RWPE2 (cell line): ENCODE results near the gene RUNX3.
A peak's percentile ranks its signal among the peaks of the same experiment; 100 is the strongest.

Experiments
- ATAC-seq: fragments of 200-7000 bp; cut with Tn5 transposase; 3 replicates; pipeline ENCODE4 v1.9.1; 2021; ENCODE audit warnings: low read depth
- DNase-seq: peaks from one replicate; pipeline ENCODE4 v3.0.0-alpha.2; 2020; ENCODE audit warnings: low spot score
- H3K27ac ChIP-seq: fragments of 450-650 bp; 2 replicates; pipeline ENCODE4 v1.5.1; 2017; ENCODE audit warnings: mild to moderate bottlenecking; ENCODE audit not compliant: poor library complexity, severe bottlenecking
- H3K27me3 ChIP-seq: fragments of 250-450 bp; sonication (Bioruptor Pico); 2 replicates; pipeline ENCODE4 v1.5.1; 2021; ENCODE audit warnings: mild to moderate bottlenecking, moderate library complexity; ENCODE audit not compliant: insufficient read depth, poor library complexity, severe bottlenecking
- H3K36me3 ChIP-seq: fragments of 250-450 bp; sonication (Bioruptor Pico); 2 replicates; pipeline ENCODE4 v1.5.1; 2020; ENCODE audit warnings: low read depth, mild to moderate bottlenecking, moderate library complexity
- H3K4me1 ChIP-seq: fragments of 250-450 bp; sonication (Bioruptor Pico); 2 replicates; pipeline ENCODE4 v1.5.1; 2021; ENCODE audit warnings: mild to moderate bottlenecking, moderate library complexity; ENCODE audit not compliant: insufficient read depth, poor library complexity, severe bottlenecking
- H3K4me3 ChIP-seq: fragments of 250-450 bp; sonication (Bioruptor Pico); 2 replicates; pipeline ENCODE4 v1.5.1; 2021; ENCODE audit warnings: mild to moderate bottlenecking, moderate library complexity; ENCODE audit not compliant: severe bottlenecking
- H3K9me3 ChIP-seq: fragments of 250-450 bp; sonication (Bioruptor Pico); 2 replicates; pipeline ENCODE4 v1.5.1; 2021; ENCODE audit warnings: mild to moderate bottlenecking, moderate library complexity; ENCODE audit not compliant: severe bottlenecking
- TF ChIP-seq, protein P1 (sequence below): fragments of 450-650 bp; IDR thresholded peaks from one replicate; pipeline ENCODE4 v1.5.1; 2017; ENCODE audit warnings: mild to moderate bottlenecking, moderate library complexity; ENCODE audit not compliant: poor library complexity, severe bottlenecking

RUNX3 gene

DNA sequence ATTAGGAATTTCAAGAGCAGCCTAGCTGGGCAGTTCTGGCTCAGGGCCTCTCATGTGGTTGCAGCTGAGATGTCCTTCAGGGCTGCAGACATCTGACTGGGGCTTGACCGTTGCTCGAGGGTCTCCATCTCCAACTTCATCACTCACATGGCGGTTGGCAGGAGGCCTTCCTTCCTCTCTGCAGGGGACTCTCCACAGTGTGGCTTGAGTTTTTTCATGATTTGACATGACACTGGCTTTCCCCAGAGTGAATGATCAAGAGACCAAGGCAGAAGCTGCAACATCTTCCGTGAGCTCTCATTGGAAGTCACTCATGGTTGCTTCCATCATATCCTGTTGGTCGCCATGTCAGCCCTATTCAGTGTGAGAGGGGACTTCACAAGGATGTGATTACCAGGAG, 74.6 kb downstream of the RUNX3 start:
- DNase-seq (no peak), ATAC-seq (no peak; the same call in 2 of the 3 replicates)
- Histone ChIP-seq H3K4me3 (no peak overlapping the region), H3K27ac (no peak overlapping the region), H3K4me1 (no peaks in the 10 kb centered on the region), H3K9me3 (no peaks in the 10 kb centered on the region), H3K36me3 (no peaks in the 10 kb centered on the region), H3K27me3 (no peaks in the 10 kb centered on the region)
- TF ChIP-seq, protein P1, sequence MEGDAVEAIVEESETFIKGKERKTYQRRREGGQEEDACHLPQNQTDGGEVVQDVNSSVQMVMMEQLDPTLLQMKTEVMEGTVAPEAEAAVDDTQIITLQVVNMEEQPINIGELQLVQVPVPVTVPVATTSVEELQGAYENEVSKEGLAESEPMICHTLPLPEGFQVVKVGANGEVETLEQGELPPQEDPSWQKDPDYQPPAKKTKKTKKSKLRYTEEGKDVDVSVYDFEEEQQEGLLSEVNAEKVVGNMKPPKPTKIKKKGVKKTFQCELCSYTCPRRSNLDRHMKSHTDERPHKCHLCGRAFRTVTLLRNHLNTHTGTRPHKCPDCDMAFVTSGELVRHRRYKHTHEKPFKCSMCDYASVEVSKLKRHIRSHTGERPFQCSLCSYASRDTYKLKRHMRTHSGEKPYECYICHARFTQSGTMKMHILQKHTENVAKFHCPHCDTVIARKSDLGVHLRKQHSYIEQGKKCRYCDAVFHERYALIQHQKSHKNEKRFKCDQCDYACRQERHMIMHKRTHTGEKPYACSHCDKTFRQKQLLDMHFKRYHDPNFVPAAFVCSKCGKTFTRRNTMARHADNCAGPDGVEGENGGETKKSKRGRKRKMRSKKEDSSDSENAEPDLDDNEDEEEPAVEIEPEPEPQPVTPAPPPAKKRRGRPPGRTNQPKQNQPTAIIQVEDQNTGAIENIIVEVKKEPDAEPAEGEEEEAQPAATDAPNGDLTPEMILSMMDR, result no peak

DNA sequence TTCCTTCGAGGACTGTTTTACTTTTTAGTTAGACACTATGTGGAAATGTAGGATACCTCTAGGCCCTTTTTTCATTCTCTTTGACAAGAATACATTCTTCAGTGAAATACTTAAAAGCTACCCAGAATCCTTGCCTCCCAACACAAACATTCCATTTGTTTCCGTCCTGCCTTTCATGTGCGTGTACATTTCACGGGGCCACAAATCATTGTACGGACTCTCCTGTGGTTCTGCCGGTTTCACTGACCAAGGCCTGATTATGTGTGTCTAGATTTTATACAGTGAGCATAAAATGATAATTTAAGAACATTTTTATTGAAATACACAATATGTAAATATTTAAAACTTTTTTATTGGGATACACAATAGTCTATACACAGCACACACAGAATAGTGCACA, 76.4 kb downstream of the RUNX3 start:
- H3K36me3 ChIP-seq, result no peaks in the 10 kb centered on the region
- ATAC-seq (no peak), DNase-seq (no peak)
- no peaks in the 10 kb centered on the region for H3K27me3 ChIP-seq
- no peak overlapping the region for H3K4me3 ChIP-seq
- TF ChIP-seq, protein P1, result no peak
- H3K4me1 ChIP-seq, result no peaks in the 10 kb centered on the region
- no peak overlapping the region for H3K27ac ChIP-seq
- H3K9me3 ChIP-seq, result no peaks in the 10 kb centered on the region

DNA sequence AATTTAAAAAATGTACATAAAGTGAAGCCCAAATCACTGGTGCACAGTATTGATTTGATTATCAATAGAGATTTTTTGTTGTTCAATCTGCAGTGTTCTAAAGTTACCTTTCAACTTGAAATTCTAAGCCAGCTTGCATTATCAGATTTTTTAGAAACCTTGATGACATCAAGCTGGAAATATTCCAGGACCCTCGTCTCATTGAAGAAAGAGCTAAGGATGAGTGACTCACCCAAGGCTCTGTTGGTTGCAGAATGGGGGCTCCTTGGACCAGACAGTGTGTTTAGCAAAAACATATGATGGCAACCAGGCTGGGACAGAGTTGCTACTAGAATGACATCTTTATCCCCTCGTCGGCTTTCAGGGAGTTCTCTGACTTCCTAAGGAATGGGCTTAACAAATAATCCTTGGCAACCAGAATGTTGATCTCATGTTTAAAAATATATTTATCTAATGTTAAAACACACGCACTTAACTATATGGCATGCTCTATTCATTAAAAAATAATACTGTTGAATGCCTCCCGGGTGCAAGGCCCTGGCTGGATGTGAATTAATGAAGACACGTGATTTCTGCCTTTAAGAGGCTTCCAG, 79.7 kb downstream of the RUNX3 start:
- no peak overlapping the region for H3K4me3 ChIP-seq
- no peaks in the 10 kb centered on the region for H3K27me3 ChIP-seq
- no peak overlapping the region for H3K27ac ChIP-seq
- no peak for ATAC-seq
- H3K36me3 ChIP-seq, result peaks cover 3% of the 10 kb centered on the region; the same call in 1 of the 2 replicates
- DNase-seq, result no peak
- no peaks in the 10 kb centered on the region for H3K4me1 ChIP-seq
- TF ChIP-seq, protein P1, result no peak
- no peaks in the 10 kb centered on the region for H3K9me3 ChIP-seq

DNA sequence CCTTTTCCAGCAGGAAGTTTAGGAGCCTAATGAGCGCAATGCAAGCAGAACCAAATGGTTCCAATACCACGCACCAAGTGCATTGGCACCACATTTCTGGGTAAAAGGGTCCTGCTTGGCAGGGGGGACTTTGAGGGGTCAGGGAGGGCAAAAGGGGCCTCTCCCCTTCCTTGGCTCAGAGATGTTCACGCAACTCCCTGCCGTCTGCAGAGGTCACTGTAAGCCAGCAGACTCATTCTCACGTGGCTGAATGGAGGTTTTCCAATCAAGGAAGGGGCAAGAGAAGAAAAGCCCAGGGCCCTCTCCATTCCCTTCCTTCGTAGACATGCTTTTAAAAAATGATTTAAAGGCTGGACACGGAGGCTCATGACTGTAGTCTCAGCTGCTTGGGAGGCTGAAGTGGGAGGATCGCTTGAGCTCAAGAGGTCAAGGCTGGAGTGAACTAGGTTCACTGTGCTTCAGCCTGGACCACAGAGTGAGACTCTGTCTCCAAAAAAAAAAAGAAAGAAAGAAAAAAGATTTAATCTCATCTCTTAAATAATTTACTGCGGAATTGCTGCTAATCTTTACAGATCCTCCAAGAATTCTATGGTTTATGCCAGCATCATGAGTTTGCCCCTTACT, 80.3 kb downstream of the RUNX3 start:
- Histone ChIP-seq H3K27me3 (no peaks in the 10 kb centered on the region), H3K4me1 (no peaks in the 10 kb centered on the region), H3K9me3 (no peaks in the 10 kb centered on the region), H3K36me3 (peaks cover 3% of the 10 kb centered on the region), H3K27ac (no peak overlapping the region), H3K4me3 (no peak overlapping the region)
- no peak for DNase-seq
- no peak for ATAC-seq
- TF ChIP-seq, protein P1, result peak; percentile 39
